Esophagus muscularis mucosa (tissue), 4 donors: ENCODE data around the gene PNPLA5. TPM values are rescaled to one million over a fixed set of nuclear protein-coding genes. Genes with fewer than 3 reads are reported as not detected.

Source experiments
- DNase-seq: peaks from one replicate; pipeline ENCODE4 v3.0.0-alpha.2; 2017; ENCODE audit errors: extremely low spot score
- H3K27ac ChIP-seq, 4 donors: fragments of 200-600 bp; sonication (generic); replicated peaks in 1 of 4; 1 replicate in 3 of 4; 2 replicates in 1 of 4; pipeline ENCODE4 v1.5.1; 2016 to 2019; ENCODE audit warnings: mild to moderate bottlenecking in 1 of 4
- H3K27me3 ChIP-seq, 4 donors: fragments of 200-600 bp; sonication (generic); one replicate each; pipeline versions ENCODE4 v1.5.1 to v1.6.0; 2016 to 2019
- H3K36me3 ChIP-seq, 4 donors: fragments of 200-600 bp; sonication (generic); one replicate each; pipeline ENCODE4 v1.5.1; 2016 to 2019
- H3K4me1 ChIP-seq, 4 donors: fragments of 200-600 bp; sonication (generic); one replicate each; pipeline ENCODE4 v1.5.1; 2016 to 2019
- H3K4me3 ChIP-seq, 4 donors: fragments of 200-600 bp; sonication (generic); 1 replicate in 2 of 4; 2 replicates in 2 of 4; pipeline ENCODE4 v1.5.1; 2016 to 2019; ENCODE audit warnings: mild to moderate bottlenecking in 4 of 4, moderate library complexity in 1 of 4
- H3K9me3 ChIP-seq, 4 donors: fragments of 200-600 bp; sonication (generic); 1 replicate in 3 of 4; 2 replicates in 1 of 4; pipeline ENCODE4 v1.5.1; 2016 to 2019
- EP300 ChIP-seq: sonication (generic); formaldehyde crosslinking; IDR thresholded peaks from one replicate; pipeline ENCODE4 v1.6.1; 2017; ENCODE audit warnings: antibody characterized with exemption
- POLR2A ChIP-seq: fragments of 450-650 bp; IDR thresholded peaks from one replicate; pipeline ENCODE4 v1.6.1; 2017; ENCODE audit warnings: antibody characterized with exemption, moderate library complexity, mild to moderate bottlenecking, low read depth
- POLR2AphosphoS5 ChIP-seq, 2 donors: sonication (generic); formaldehyde crosslinking; IDR thresholded peaks; one replicate each; pipeline ENCODE4 v1.6.1; 2017; ENCODE audit warnings: antibody characterized with exemption in 2 of 2
- WGBS: methylation state at CpG from one replicate; pipeline ENCODE4 v1.1.5; 2018; 5-methylcytosine and 5-hydroxymethylcytosine counted together
- intact Hi-C: fragments of 100-400 bp; cut with DNase I; formaldehyde crosslinking; loops from one replicate; pipeline ENCODE4 v1.15.1; 2023
- total RNA-seq, 4 donors: library from RNA; depleted of rRNA; stranded (reverse); fragments of >200 nt; gene quantifications; one replicate each; pipeline versions ENCODE4 v1.1.0 to v1.2.1, GENCODE V29; 2016
- TF ChIP-seq, protein P1 (sequence below), 3 experiments: fragments of 200-600 bp in 2 of 3; fragments of 450-650 bp in 1 of 3; sonication (generic) in 2 of 3; IDR thresholded peaks; one replicate each; pipeline ENCODE4 v1.5.1; 2017 to 2019; ENCODE audit warnings: antibody characterized with exemption in 3 of 3, mild to moderate bottlenecking in 2 of 3, moderate library complexity in 1 of 3

Gene PNPLA5
- total RNA-seq, 4 donors from 2014 or later: not detected

DNA sequence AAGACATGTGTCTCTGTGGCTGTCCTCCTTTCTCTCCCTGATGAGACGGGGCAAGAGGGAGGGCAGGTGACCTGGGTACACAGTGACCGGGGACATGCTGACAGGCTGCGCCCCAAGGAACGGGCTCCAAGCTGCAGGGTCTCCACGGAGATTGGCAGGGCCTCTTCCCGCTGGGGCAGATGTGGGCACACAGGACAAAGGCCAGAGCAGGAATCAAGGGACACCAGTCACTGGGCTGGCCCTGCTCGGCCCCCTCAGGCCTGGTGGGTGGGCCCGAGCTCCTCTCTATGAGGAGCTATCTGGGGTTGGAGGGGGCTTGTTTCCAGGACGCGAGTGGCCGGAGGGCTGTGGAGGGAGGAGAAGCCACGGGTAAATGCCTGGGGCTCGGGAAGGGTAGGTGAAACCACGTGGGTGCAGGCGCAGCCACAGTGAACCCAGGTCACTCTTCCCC is 11.2 kb downstream of the PNPLA5 start:
- H3K4me1 ChIP-seq: no peaks in the 10 kb centered on the region
- WGBS: 85% methylated on average over 12 of the region's 15 CpGs
- H3K36me3 ChIP-seq: no peaks in the 10 kb centered on the region
- peaks cover 0 to 86% (median 0%) of the 10 kb centered on the region in 4 donors for H3K27me3 ChIP-seq
- intact Hi-C loops: no loop called here
- TF ChIP-seq EP300 (no peak), POLR2A (no peak), POLR2AphosphoS5 (IDR thresholded peaks at IDR 0.05) (no peak)
- TF ChIP-seq, protein P1, sequence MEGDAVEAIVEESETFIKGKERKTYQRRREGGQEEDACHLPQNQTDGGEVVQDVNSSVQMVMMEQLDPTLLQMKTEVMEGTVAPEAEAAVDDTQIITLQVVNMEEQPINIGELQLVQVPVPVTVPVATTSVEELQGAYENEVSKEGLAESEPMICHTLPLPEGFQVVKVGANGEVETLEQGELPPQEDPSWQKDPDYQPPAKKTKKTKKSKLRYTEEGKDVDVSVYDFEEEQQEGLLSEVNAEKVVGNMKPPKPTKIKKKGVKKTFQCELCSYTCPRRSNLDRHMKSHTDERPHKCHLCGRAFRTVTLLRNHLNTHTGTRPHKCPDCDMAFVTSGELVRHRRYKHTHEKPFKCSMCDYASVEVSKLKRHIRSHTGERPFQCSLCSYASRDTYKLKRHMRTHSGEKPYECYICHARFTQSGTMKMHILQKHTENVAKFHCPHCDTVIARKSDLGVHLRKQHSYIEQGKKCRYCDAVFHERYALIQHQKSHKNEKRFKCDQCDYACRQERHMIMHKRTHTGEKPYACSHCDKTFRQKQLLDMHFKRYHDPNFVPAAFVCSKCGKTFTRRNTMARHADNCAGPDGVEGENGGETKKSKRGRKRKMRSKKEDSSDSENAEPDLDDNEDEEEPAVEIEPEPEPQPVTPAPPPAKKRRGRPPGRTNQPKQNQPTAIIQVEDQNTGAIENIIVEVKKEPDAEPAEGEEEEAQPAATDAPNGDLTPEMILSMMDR (IDR thresholded peaks at IDR 0.05): no peak
- H3K27ac ChIP-seq: no peak overlapping the region
- no peaks in the 10 kb centered on the region for H3K9me3 ChIP-seq
- DNase-seq: no peak
- H3K4me3 ChIP-seq: no peak overlapping the region

DNA sequence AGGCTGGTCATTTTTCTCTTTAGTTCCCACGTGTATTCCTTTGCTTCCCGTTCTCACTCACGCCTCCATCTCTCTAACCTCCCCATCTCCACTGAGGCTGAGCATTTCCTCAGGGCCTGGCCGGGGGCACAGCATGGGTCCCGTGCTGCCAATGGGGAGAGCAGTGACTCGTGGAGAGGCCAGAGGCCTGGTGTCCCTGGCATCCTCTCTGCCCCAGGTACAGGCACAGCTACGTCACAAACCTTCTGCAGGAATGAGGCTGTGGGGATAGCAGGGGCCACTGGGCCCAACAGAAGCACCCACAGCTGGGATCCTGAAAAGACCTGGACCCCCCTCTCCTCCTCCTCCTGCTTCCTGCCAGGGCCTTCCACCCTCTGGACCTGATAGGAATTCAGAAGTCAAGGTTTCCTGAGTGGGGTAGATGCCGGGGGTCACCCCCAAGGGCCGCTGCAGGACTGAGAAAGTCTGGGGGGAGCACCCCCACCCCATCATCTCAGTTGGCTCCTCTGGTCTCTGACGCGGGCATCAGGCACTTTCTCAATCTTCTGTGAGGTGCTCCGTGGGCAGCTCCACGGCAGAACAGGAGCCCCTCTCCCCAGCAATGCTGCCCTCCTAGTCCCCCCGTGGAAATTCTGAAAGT is 11.8 kb downstream of the PNPLA5 start:
- no peak overlapping the region for H3K27ac ChIP-seq
- H3K4me3 ChIP-seq: no peak overlapping the region
- TF ChIP-seq POLR2A (no peak), POLR2AphosphoS5 (IDR thresholded peaks at IDR 0.05) (no peak), EP300 (no peak)
- TF ChIP-seq, protein P1 (IDR thresholded peaks at IDR 0.05): no peak
- DNase-seq: no peak
- intact Hi-C loops: no loop called here
- no peaks in the 10 kb centered on the region for H3K4me1 ChIP-seq
- H3K27me3 ChIP-seq: peaks cover 0 to 86% (median 0%) of the 10 kb centered on the region in 4 donors
- no peaks in the 10 kb centered on the region for H3K9me3 ChIP-seq
- 75% methylated on average over 13 of the region's 14 CpGs for WGBS
- no peaks in the 10 kb centered on the region for H3K36me3 ChIP-seq

DNA sequence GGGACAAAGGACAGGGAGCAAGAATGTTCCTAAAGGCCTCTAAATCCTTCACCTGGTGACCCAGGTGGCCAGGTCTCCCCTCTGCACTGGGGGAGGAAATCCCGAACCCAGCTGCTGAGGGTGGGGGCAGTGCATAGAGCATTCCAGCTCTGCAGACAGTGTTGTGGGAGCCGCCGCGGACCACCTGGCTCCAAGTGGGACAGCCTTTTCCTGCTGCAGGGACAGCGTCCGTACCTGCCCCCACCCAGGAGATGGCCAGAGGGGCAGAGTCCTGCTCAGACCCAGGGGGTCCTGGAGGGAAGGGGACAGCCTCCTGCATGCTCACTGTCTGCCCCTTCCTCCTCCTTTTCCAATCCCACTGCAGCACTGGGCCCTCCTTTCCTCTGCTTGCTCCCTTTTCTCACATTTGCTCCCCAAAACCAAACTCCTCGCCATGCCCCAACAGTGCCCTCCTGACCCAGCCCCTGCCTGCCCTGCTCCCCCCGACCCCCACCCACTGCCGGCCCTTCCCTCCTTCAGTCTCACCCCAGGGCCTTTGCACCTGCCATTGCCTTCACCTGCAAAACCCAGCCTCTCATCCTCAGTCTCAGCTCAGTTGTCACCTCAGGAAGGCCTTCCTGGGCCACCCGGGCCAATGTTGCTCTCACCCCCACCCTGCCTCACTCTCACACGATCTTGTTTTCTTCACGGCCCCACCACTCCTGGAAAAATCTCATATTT is 12.8 kb downstream of the PNPLA5 start:
- Histone ChIP-seq H3K4me3 (no peak overlapping the region), H3K27me3 (peaks cover 0 to 86% (median 0%) of the 10 kb centered on the region in 4 donors), H3K27ac (no peak overlapping the region), H3K4me1 (no peaks in the 10 kb centered on the region), H3K36me3 (no peaks in the 10 kb centered on the region), H3K9me3 (no peaks in the 10 kb centered on the region)
- WGBS: 71% methylated on average over 9 of the region's 12 CpGs
- intact Hi-C loops: no loop called here
- TF ChIP-seq POLR2AphosphoS5 (IDR thresholded peaks at IDR 0.05) (no peak), POLR2A (no peak), EP300 (no peak)
- TF ChIP-seq, protein P1 (IDR thresholded peaks at IDR 0.05): no peak
- DNase-seq: no peak

DNA sequence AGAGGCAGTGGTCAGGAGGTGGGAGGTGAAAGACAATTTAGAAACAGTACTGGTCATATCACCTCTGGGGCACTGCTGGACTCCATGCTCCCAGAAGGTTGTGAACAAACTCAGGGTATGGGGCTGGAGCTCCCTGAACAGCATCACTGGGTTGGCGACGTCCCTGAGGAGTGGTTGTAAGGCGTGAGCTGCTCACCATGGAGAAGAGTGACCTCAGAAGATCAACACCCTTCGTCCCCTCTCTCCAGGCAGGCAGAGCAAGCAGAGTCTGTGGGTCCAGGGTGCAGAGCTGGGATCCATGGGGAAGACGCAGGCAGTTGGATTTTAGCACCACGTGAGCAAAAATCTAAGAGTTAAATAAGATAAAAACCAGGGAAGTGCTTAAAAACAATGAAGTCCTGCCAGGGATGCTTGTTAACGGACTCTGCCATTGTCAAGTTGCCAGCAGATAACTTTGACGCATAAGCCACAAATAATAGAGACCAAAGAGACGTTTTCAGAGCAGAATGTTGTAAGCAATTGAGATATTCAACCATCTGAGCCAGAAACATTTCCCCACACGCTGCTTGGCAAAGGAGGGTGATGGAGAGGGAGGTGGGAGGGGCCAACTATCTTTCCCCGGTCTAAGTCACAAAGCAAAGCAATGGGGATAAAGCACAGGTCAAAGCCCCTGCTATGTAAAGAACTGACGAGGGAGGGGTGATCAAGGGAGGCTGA is 13.6 kb downstream of the PNPLA5 start:
- no peak overlapping the region for H3K27ac ChIP-seq
- no peak for DNase-seq
- H3K9me3 ChIP-seq: no peaks in the 10 kb centered on the region
- H3K4me1 ChIP-seq: no peaks in the 10 kb centered on the region
- no peaks in the 10 kb centered on the region for H3K36me3 ChIP-seq
- intact Hi-C loops: no loop called here
- H3K4me3 ChIP-seq: no peak overlapping the region
- TF ChIP-seq POLR2A: no peak
- no peak for TF ChIP-seq POLR2AphosphoS5 (IDR thresholded peaks at IDR 0.05)
- TF ChIP-seq EP300: no peak
- TF ChIP-seq, protein P1 (IDR thresholded peaks at IDR 0.05): no peak
- peaks cover 0 to 88% (median 0%) of the 10 kb centered on the region in 4 donors for H3K27me3 ChIP-seq
- 38% methylated on average over 11 of the region's 12 CpGs for WGBS
